Prostate gland (tissue), 2 donors: ENCODE data around the gene GTF3C2. TPM values are rescaled to one million over a fixed set of nuclear protein-coding genes. Genes with fewer than 3 reads are reported as not detected.

Experiments used
- DNase-seq: peaks from one replicate; pipeline ENCODE4 v3.0.0-alpha.2; 2019; ENCODE audit warnings: low spot score
- H3K27ac ChIP-seq, 2 donors: fragments of 200-600 bp; sonication (generic); 2 replicates each; pipeline ENCODE4 v1.5.1; 2017 to 2019
- H3K27me3 ChIP-seq: fragments of 200-600 bp; sonication (generic); replicated peaks from 2 replicates; pipeline ENCODE4 v1.5.1; 2019; ENCODE audit not compliant: insufficient read depth
- H3K36me3 ChIP-seq, 2 donors: fragments of 200-600 bp; sonication (generic); 1 replicate in 1 of 2; 2 replicates in 1 of 2; pipeline versions ENCODE4 v1.5.1 to v1.8.1; 2017 to 2019
- H3K4me1 ChIP-seq: fragments of 200-600 bp; sonication (generic); replicated peaks from 2 replicates; pipeline ENCODE4 v1.5.1; 2019
- H3K4me3 ChIP-seq, 2 donors: fragments of 200-600 bp; sonication (generic); 2 replicates each; pipeline ENCODE4 v1.5.1; 2017 to 2019
- H3K9me3 ChIP-seq: fragments of 200-600 bp; sonication (generic); 2 replicates; pipeline ENCODE4 v1.5.1; 2017
- CTCF ChIP-seq, 4 experiments: fragments of 200-600 bp in 2 of 4; fragments of 450-650 bp in 2 of 4; sonication (generic) in 2 of 4; IDR thresholded peaks; 1 replicate in 3 of 4; 2 replicates in 1 of 4; pipeline ENCODE4 v1.5.1; 2016 to 2019; ENCODE audit warnings: antibody characterized with exemption in 4 of 4, mild to moderate bottlenecking in 2 of 4, moderate library complexity in 2 of 4
- POLR2A ChIP-seq: fragments of 450-650 bp; IDR thresholded peaks from one replicate; pipeline ENCODE4 v1.6.1; 2016; ENCODE audit warnings: antibody characterized with exemption, mild to moderate bottlenecking
- POLR2AphosphoS5 ChIP-seq: sonication (generic); formaldehyde crosslinking; IDR thresholded peaks from one replicate; pipeline ENCODE4 v1.6.1; 2017; ENCODE audit warnings: antibody characterized with exemption
- WGBS: methylation state at CpG from one replicate; pipeline ENCODE4 v1.1.5; 2018; 5-methylcytosine and 5-hydroxymethylcytosine counted together
- intact Hi-C: fragments of 100-400 bp; cut with DNase I; formaldehyde crosslinking; loops from one replicate; pipeline ENCODE4 v1.14.2; 2022
- total RNA-seq, 2 donors: library from RNA; depleted of rRNA; stranded (reverse); fragments of >200 nt; gene quantifications; one replicate each; pipeline ENCODE4 v1.1.0, GENCODE V29; 2016

The GTF3C2 gene
- total RNA-seq, 2 donors from 2014 or later: 41.2 to 66.1 TPM

DNA sequence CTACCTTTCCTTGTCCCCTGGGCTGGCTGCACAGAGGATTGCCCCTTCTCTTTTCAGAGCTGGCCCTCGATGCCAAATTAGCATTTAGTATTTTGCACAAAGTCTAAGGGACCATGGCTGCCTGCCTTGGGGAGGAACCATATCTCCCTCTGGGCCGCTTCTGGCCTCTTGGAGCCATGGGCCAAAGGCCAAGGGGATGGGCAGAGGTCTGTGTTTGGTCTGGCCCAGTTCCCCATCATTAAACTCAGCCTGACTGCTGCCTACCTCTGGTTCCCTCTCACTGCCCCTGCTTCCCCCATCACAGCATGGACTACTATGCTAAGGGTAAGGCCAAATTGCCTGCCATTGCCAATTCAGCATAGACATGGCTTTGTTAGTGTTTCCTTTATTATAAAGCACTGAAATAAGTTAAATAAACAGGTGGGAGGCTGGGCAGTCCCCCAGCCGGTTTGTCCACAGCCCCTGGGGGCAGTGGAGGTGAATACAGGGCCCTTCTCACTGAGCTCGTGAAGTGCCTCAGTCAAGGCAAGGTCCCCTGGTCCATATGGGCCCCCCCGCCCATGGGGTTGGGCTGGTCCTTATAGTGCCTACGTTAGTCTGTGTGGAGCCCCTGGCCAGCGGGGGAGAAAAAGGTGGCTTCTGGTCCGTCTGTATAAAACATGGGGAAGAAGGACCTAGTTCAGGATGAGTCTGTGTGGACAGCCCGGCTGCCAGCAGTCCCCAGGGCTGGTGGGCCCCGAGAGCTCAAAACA lies 20.5 kb upstream of the GTF3C2 start:
- peaks cover 13 to 20% of the 10 kb centered on the region in 2 donors for H3K36me3 ChIP-seq
- intact Hi-C loops: loop anchor here (10.0 kb wide), 1 partner anchor 162 kb away; the partner anchor contains the start of genes ATRAID, CAD and SLC5A6
- 59% methylated on average over 10 of the region's 10 CpGs for WGBS

DNA sequence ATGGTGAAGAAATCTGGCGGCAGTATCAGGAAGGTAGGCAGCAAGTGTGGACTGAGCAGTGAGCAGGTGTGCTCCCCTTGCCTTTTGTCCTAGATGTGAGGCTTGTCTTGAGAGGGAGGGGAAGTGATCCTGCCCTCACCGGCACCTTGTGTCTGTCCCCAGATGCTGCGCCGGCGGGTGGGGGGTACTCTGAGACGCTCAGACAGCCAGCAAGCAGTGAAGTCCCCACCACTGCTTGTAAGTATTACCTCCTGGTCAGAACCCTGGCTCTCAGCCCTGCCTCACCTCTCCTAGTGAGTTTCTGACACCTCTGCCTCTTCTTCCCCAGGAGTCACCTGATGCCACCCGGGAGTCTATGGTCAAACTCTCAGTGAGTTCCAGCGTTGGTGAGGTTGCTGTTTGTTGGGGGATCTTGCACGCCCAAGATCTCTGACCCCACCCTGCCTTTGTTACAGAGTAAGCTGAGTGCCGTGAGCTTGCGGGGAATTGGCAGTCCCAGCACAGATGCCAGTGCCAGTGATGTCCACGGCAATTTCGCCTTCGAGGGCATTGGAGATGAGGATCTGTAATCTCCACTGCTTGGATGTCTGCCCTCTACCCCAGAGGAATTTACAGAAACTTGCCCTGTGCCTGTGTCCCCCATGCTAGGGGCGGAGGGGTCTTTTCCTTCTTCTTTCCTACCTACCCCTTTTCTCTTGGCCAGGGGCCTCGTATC lies 19.7 kb upstream of the GTF3C2 start:
- intact Hi-C loops: loop anchor here (10.0 kb wide), 1 partner anchor 162 kb away; the partner anchor contains the start of genes ATRAID, CAD and SLC5A6
- TF ChIP-seq CTCF (IDR thresholded peaks at IDR 0.05): no peak
- TF ChIP-seq POLR2A: no peak
- no peak for TF ChIP-seq POLR2AphosphoS5
- WGBS: 85% methylated on average over 16 of the region's 16 CpGs
- Histone ChIP-seq H3K4me1 (peaks cover 14% of the 10 kb centered on the region), H3K9me3 (no peaks in the 10 kb centered on the region), H3K36me3 (peaks cover 13 to 20% of the 10 kb centered on the region in 2 donors), H3K27ac (no peak overlapping the region), H3K4me3 (no peak overlapping the region), H3K27me3 (no peaks in the 10 kb centered on the region)
- no peak for DNase-seq

More for the DNA sequence above, 20.5 kb upstream of the GTF3C2 start:
- no peak for DNase-seq
- Histone ChIP-seq H3K9me3 (no peaks in the 10 kb centered on the region), H3K4me3 (no peak overlapping the region), H3K27ac (no peak overlapping the region), H3K4me1 (peaks cover 13% of the 10 kb centered on the region), H3K27me3 (no peaks in the 10 kb centered on the region)
- no peak for TF ChIP-seq POLR2A
- no peak for TF ChIP-seq CTCF (IDR thresholded peaks at IDR 0.05)
- no peak for TF ChIP-seq POLR2AphosphoS5

GRCh38 chr2:27375513-27376099 lies 19.0 kb upstream of the GTF3C2 start:
- intact Hi-C loops: loop anchor here (10.0 kb wide), 1 partner anchor 161 kb away; the partner anchor contains the start of genes ATRAID, CAD and SLC5A6
- Histone ChIP-seq H3K9me3 (no peaks in the 10 kb centered on the region), H3K27me3 (no peaks in the 10 kb centered on the region), H3K4me1 (peaks cover 14% of the 10 kb centered on the region), H3K36me3 (peaks cover 13 to 20% of the 10 kb centered on the region in 2 donors), H3K4me3 (no peak overlapping the region), H3K27ac (no peak overlapping the region)
- TF ChIP-seq POLR2AphosphoS5 (no peak), POLR2A (no peak), CTCF (IDR thresholded peaks at IDR 0.05) (no peak)
- WGBS: 86% methylated on average over 18 of the region's 20 CpGs
- DNase-seq: no peak

GRCh38 chr2:27373567-27373966 lies 17.0 kb upstream of the GTF3C2 start:
- H3K27me3 ChIP-seq: no peaks in the 10 kb centered on the region
- TF ChIP-seq POLR2A: no peak
- no peak for TF ChIP-seq POLR2AphosphoS5
- TF ChIP-seq CTCF (IDR thresholded peaks at IDR 0.05): no peak
- WGBS: 83% methylated on average over 5 of the region's 5 CpGs
- no peak for DNase-seq
- no peaks in the 10 kb centered on the region for H3K9me3 ChIP-seq
- H3K36me3 ChIP-seq: peaks cover 13 to 20% of the 10 kb centered on the region in 2 donors
- intact Hi-C loops: loop anchor here (10.0 kb wide), 1 partner anchor 159 kb away; the partner anchor contains the start of genes ATRAID, CAD and SLC5A6
- peaks cover 18% of the 10 kb centered on the region for H3K4me1 ChIP-seq
- H3K4me3 ChIP-seq: no peak overlapping the region
- no peak overlapping the region for H3K27ac ChIP-seq
